ENCODE data around the gene LCN15.

GRCh38 chr9:136729926-136730325 lies 34.4 kb downstream of the LCN15 start:
- TF ChIP-seq, protein P1, sequence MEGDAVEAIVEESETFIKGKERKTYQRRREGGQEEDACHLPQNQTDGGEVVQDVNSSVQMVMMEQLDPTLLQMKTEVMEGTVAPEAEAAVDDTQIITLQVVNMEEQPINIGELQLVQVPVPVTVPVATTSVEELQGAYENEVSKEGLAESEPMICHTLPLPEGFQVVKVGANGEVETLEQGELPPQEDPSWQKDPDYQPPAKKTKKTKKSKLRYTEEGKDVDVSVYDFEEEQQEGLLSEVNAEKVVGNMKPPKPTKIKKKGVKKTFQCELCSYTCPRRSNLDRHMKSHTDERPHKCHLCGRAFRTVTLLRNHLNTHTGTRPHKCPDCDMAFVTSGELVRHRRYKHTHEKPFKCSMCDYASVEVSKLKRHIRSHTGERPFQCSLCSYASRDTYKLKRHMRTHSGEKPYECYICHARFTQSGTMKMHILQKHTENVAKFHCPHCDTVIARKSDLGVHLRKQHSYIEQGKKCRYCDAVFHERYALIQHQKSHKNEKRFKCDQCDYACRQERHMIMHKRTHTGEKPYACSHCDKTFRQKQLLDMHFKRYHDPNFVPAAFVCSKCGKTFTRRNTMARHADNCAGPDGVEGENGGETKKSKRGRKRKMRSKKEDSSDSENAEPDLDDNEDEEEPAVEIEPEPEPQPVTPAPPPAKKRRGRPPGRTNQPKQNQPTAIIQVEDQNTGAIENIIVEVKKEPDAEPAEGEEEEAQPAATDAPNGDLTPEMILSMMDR (IDR thresholded peaks at IDR 0.05): no peak
- TF ChIP-seq POLR2A (IDR thresholded peaks at IDR 0.05): no peak

Measured in Peyer's patch (tissue), 4 donors.